ENCODE data around the gene ZCCHC3. TPM values are rescaled to one million over a fixed set of nuclear protein-coding genes. Genes with fewer than 3 reads are reported as not detected.

ZCCHC3 gene
- polyA plus RNA-seq, 3 donors, result 4.5 to 9.2 (median 5.6) TPM

- no peak for DNase-seq
- Histone ChIP-seq H3K9ac (ENCODE audit: insufficient read depth, low read length, poor library complexity, severe bottlenecking) (peak overlapping the region; percentile 69), H4K20me1 (ENCODE audit: insufficient read depth, low read length) (no peaks in the 10 kb centered on the region), H3K4me2 (replicated peaks; ENCODE audit: extremely low read depth, low read length, poor library complexity, severe bottlenecking) (peak overlapping the region; percentile 99), H3K9me3 (replicated peaks in 1 of 2; ENCODE audit: control insufficient read depth in 1 of 2, insufficient read depth in 1 of 2, low read length in 2 of 2) (peaks cover under 1 to 6% of the 10 kb centered on the region in 2 donors), H3K36me3 (replicated peaks in 1 of 2; ENCODE audit: control insufficient read depth in 1 of 2, insufficient read depth in 2 of 2, low read length in 2 of 2) (no peaks in the 10 kb centered on the region), H2AFZ (ENCODE audit: insufficient read depth, low read depth, low read length, poor library complexity, severe bottlenecking) (peak overlapping the region; percentile 97), H3K4me1 (ENCODE audit: control insufficient read depth in 1 of 2, insufficient read depth in 2 of 2, low read length in 2 of 2) (peaks cover 16 to 23% of the 10 kb centered on the region in 2 donors), H3K79me2 (ENCODE audit: insufficient read depth, low read length) (no peaks in the 10 kb centered on the region), H3K27me3 (ENCODE audit: control insufficient read depth in 2 of 2, insufficient read depth in 2 of 2, low read length in 2 of 2) (peaks cover 0 to 9% of the 10 kb centered on the region in 2 donors), H3K27ac (ENCODE audit: low read depth in 1 of 2, low read length in 2 of 2) (no peak overlapping the region), H3K4me3 (replicated peaks in 1 of 3; ENCODE audit: low read depth in 2 of 3, low read length in 3 of 3) (peak overlapping the region; percentile 55 to 90 (median 87))
- 0% methylated on average over 6 of the region's 19 CpGs for WGBS (ENCODE audit: insufficient coverage)
- peaks cover 16% of the 10 kb centered on the region for H3K4me1 Mint-ChIP-seq
- H3K27me3 Mint-ChIP-seq (ENCODE audit: low read depth in 3 of 3), result peaks cover 4 to 18% (median 10%) of the 10 kb centered on the region in 3 donors
- intact Hi-C loops (cut with micrococcal nuclease), result no loop called here
- TF ChIP-seq CTCF (IDR thresholded peaks at IDR 0.05), result no peak
- peak overlapping the region; percentile 89 to 99 for H3K4me3 Mint-ChIP-seq
- no peaks in the 10 kb centered on the region for H3K36me3 Mint-ChIP-seq
- peaks cover 1 to 9% (median 5%) of the 10 kb centered on the region in 7 donors for H3K9me3 Mint-ChIP-seq
- H3K27ac Mint-ChIP-seq, result peak overlapping the region in 1 of 7 donors; percentile 28
These were observed 49.9 kb downstream of the ZCCHC3 start for GRCh38 chr20:347317-347639.

- no peak for TF ChIP-seq CTCF (IDR thresholded peaks at IDR 0.05)
- Histone ChIP-seq H4K20me1 (ENCODE audit: insufficient read depth, low read length) (no peaks in the 10 kb centered on the region), H3K79me2 (ENCODE audit: insufficient read depth, low read length) (no peaks in the 10 kb centered on the region), H3K4me2 (replicated peaks; ENCODE audit: extremely low read depth, low read length, poor library complexity, severe bottlenecking) (peak overlapping the region; percentile 99), H3K36me3 (replicated peaks in 1 of 2; ENCODE audit: control insufficient read depth in 1 of 2, insufficient read depth in 2 of 2, low read length in 2 of 2) (no peaks in the 10 kb centered on the region), H3K9me3 (replicated peaks in 1 of 2; ENCODE audit: control insufficient read depth in 1 of 2, insufficient read depth in 1 of 2, low read length in 2 of 2) (peaks cover 0 to under 1% of the 10 kb centered on the region in 2 donors), H2AFZ (ENCODE audit: insufficient read depth, low read depth, low read length, poor library complexity, severe bottlenecking) (peak overlapping the region; percentile 97), H3K27me3 (ENCODE audit: control insufficient read depth in 2 of 2, insufficient read depth in 2 of 2, low read length in 2 of 2) (peaks cover 0 to 9% of the 10 kb centered on the region in 2 donors), H3K9ac (ENCODE audit: insufficient read depth, low read length, poor library complexity, severe bottlenecking) (peak overlapping the region; percentile 69), H3K4me3 (replicated peaks in 1 of 3; ENCODE audit: low read depth in 2 of 3, low read length in 3 of 3) (peak overlapping the region; percentile 55 to 90 (median 87)), H3K4me1 (ENCODE audit: control insufficient read depth in 1 of 2, insufficient read depth in 2 of 2, low read length in 2 of 2) (peaks cover 16 to 23% of the 10 kb centered on the region in 2 donors), H3K27ac (ENCODE audit: low read depth in 1 of 2, low read length in 2 of 2) (no peak overlapping the region)
- peak overlapping the region in 5 of 7 donors; percentile 28 to 85 (median 39) for H3K27ac Mint-ChIP-seq
- H3K27me3 Mint-ChIP-seq (ENCODE audit: low read depth in 3 of 3), result peaks cover 4 to 18% (median 10%) of the 10 kb centered on the region in 3 donors
- intact Hi-C loops (cut with micrococcal nuclease), result no loop called here
- H3K4me1 Mint-ChIP-seq, result peaks cover 16% of the 10 kb centered on the region
- H3K36me3 Mint-ChIP-seq, result no peaks in the 10 kb centered on the region
- H3K9me3 Mint-ChIP-seq, result peaks cover 0 to 6% (median 2%) of the 10 kb centered on the region in 7 donors
- peak overlapping the region; percentile 89 to 99 for H3K4me3 Mint-ChIP-seq
- DNase-seq, result peak; percentile 44 to 57 (median 45)
- 0% methylated on average over 48 of the region's 61 CpGs for WGBS (ENCODE audit: insufficient coverage)
These were observed 50.5 kb downstream of the ZCCHC3 start for GRCh38 chr20:347640-348484.
